ENCODE data around the gene ARL15.

GRCh38 chr5:54221135-54221534 lies 89.2 kb downstream of the ARL15 start:
- TF ChIP-seq, protein P1, sequence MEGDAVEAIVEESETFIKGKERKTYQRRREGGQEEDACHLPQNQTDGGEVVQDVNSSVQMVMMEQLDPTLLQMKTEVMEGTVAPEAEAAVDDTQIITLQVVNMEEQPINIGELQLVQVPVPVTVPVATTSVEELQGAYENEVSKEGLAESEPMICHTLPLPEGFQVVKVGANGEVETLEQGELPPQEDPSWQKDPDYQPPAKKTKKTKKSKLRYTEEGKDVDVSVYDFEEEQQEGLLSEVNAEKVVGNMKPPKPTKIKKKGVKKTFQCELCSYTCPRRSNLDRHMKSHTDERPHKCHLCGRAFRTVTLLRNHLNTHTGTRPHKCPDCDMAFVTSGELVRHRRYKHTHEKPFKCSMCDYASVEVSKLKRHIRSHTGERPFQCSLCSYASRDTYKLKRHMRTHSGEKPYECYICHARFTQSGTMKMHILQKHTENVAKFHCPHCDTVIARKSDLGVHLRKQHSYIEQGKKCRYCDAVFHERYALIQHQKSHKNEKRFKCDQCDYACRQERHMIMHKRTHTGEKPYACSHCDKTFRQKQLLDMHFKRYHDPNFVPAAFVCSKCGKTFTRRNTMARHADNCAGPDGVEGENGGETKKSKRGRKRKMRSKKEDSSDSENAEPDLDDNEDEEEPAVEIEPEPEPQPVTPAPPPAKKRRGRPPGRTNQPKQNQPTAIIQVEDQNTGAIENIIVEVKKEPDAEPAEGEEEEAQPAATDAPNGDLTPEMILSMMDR (conservative IDR thresholded peaks at IDR 0.05; ENCODE audit: low read length) = no peak
- no peak for TF ChIP-seq EZH2phosphoT487 (IDR thresholded peaks at IDR 0.05; ENCODE audit: borderline replicate concordance)

Data from Loucy (cell line).